GM23338 (cell line): Measurements from ENCODE around the gene ENPP1.

Source experiments
- CREB1 ChIP-seq: fragments of 250-450 bp; sonication (Bioruptor Pico); IDR thresholded peaks from 2 replicates; pipeline ENCODE4 v1.5.0; 2020; ENCODE audit warnings: low read depth, mild to moderate bottlenecking, moderate library complexity
- CTCF ChIP-seq, 2 experiments: fragments of 200-600 bp in 1 of 2; sonication (generic) in 1 of 2; conservative IDR thresholded peaks; 2 replicates each; pipeline versions ENCODE4 v1.5.1 to v1.6.1; 2016 to 2017; ENCODE audit warnings: antibody characterized with exemption in 2 of 2, low read depth in 2 of 2, mild to moderate bottlenecking in 2 of 2, moderate library complexity in 1 of 2
- ETS1 ChIP-seq: IDR thresholded peaks from 2 replicates; pipeline ENCODE4 v1.6.1; 2016; ENCODE audit warnings: antibody characterized with exemption
- EZH2 ChIP-seq: fragments of 200-600 bp; sonication (generic); IDR thresholded peaks from one replicate; pipeline ENCODE4 v1.8.0; 2017; ENCODE audit warnings: antibody characterized with exemption, mild to moderate bottlenecking, low read depth; ENCODE audit not compliant: unreplicated experiment
- EZH2phosphoT487 ChIP-seq: fragments of 200-600 bp; sonication (generic); IDR thresholded peaks from one replicate; pipeline ENCODE4 v1.8.1; 2018; ENCODE audit warnings: antibody characterized with exemption; ENCODE audit not compliant: unreplicated experiment
- POLR2AphosphoS5 ChIP-seq: IDR thresholded peaks from 2 replicates; pipeline ENCODE4 v1.6.1; 2016; ENCODE audit warnings: antibody characterized with exemption, low read depth
- TF ChIP-seq, protein P1 (sequence below): IDR thresholded peaks from one replicate; pipeline ENCODE4 v1.6.1; 2018; ENCODE audit warnings: antibody characterized with exemption; ENCODE audit not compliant: unreplicated experiment

- no peak for TF ChIP-seq CTCF (conservative IDR thresholded peaks at IDR 0.05; ENCODE audit: low read depth in 2 of 2)
- TF ChIP-seq CREB1 (CRISPR knock-in tag), result no peak
- TF ChIP-seq, protein P1, sequence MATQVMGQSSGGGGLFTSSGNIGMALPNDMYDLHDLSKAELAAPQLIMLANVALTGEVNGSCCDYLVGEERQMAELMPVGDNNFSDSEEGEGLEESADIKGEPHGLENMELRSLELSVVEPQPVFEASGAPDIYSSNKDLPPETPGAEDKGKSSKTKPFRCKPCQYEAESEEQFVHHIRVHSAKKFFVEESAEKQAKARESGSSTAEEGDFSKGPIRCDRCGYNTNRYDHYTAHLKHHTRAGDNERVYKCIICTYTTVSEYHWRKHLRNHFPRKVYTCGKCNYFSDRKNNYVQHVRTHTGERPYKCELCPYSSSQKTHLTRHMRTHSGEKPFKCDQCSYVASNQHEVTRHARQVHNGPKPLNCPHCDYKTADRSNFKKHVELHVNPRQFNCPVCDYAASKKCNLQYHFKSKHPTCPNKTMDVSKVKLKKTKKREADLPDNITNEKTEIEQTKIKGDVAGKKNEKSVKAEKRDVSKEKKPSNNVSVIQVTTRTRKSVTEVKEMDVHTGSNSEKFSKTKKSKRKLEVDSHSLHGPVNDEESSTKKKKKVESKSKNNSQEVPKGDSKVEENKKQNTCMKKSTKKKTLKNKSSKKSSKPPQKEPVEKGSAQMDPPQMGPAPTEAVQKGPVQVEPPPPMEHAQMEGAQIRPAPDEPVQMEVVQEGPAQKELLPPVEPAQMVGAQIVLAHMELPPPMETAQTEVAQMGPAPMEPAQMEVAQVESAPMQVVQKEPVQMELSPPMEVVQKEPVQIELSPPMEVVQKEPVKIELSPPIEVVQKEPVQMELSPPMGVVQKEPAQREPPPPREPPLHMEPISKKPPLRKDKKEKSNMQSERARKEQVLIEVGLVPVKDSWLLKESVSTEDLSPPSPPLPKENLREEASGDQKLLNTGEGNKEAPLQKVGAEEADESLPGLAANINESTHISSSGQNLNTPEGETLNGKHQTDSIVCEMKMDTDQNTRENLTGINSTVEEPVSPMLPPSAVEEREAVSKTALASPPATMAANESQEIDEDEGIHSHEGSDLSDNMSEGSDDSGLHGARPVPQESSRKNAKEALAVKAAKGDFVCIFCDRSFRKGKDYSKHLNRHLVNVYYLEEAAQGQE, result no peak
- TF ChIP-seq POLR2AphosphoS5, result no peak
- TF ChIP-seq EZH2, result no peak
- no peak for TF ChIP-seq ETS1
- TF ChIP-seq EZH2phosphoT487, result no peak
Observed at GRCh38 chr6:131851049-131851769, 43.4 kb downstream of the ENPP1 start.
